Bronchial epithelial cell (primary cell): ENCODE results near the gene PTPRN2. TPM values are rescaled to one million over a fixed set of nuclear protein-coding genes. Genes with fewer than 3 reads are reported as not detected.

ENCODE experiments used
- DNase-seq: peaks from one replicate; pipeline ENCODE4 v3.0.0-alpha.2; 2010; ENCODE audit warnings: low read depth
- FAIRE-seq: peaks from 2 replicates; lab custom pipeline; 2011; peaks lifted over from hg19 to GRCh38; lab: Jason Lieb, UNC
- H3K27me3 ChIP-seq: 2 replicates; pipeline ENCODE4 v1.5.1; 2011; ENCODE audit warnings: low read length; ENCODE audit not compliant: control insufficient read depth, insufficient read depth
- H3K36me3 ChIP-seq: 2 replicates; pipeline ENCODE4 v1.5.1; 2011; ENCODE audit warnings: low read length; ENCODE audit not compliant: control insufficient read depth, insufficient read depth
- H3K4me3 ChIP-seq: 2 replicates; pipeline ENCODE4 v1.5.1; 2011; ENCODE audit warnings: mild to moderate bottlenecking, low read depth, low read length, control low read depth
- total RNA-seq: library from RNA; depleted of rRNA; stranded (reverse); fragments of >200 nt; gene quantifications from 2 replicates; pipeline ENCODE4 v1.2.1, GENCODE V29; 2014
- TF ChIP-seq, protein P1 (sequence below): IDR thresholded peaks from 2 replicates; pipeline ENCODE4 v1.5.1; 2011; ENCODE audit warnings: mild to moderate bottlenecking, moderate library complexity, low read length, control low read depth, inconsistent platforms; ENCODE audit not compliant: insufficient read depth, severe bottlenecking

The PTPRN2 gene
- total RNA-seq, 1 donor from 2014 or later = 1.1 TPM

DNA sequence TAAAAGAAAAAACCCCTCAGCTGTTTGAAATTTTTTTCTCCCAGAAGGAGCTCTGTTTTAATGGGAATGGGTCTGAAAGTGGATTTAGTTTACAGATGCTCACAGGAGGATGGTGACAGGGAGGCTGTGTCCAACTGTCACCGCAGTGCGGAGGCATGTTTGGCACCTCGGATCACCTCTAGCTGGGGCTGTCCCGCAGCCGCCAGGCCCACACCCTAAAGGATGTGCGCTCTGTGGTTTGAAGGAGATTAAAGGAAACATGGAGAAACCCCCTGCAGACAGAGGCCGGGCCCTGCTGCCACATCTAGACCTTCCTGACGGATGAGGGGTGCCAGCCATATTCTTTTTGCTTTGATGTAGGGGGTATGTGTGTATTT lies 1090.3 kb downstream of the PTPRN2 start:
- Histone ChIP-seq H3K4me3 (no peak overlapping the region), H3K27me3 (no peaks in the 10 kb centered on the region), H3K36me3 (no peaks in the 10 kb centered on the region)
- DNase-seq = no peak
- FAIRE-seq = no peak
- TF ChIP-seq, protein P1, sequence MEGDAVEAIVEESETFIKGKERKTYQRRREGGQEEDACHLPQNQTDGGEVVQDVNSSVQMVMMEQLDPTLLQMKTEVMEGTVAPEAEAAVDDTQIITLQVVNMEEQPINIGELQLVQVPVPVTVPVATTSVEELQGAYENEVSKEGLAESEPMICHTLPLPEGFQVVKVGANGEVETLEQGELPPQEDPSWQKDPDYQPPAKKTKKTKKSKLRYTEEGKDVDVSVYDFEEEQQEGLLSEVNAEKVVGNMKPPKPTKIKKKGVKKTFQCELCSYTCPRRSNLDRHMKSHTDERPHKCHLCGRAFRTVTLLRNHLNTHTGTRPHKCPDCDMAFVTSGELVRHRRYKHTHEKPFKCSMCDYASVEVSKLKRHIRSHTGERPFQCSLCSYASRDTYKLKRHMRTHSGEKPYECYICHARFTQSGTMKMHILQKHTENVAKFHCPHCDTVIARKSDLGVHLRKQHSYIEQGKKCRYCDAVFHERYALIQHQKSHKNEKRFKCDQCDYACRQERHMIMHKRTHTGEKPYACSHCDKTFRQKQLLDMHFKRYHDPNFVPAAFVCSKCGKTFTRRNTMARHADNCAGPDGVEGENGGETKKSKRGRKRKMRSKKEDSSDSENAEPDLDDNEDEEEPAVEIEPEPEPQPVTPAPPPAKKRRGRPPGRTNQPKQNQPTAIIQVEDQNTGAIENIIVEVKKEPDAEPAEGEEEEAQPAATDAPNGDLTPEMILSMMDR = no peak

DNA sequence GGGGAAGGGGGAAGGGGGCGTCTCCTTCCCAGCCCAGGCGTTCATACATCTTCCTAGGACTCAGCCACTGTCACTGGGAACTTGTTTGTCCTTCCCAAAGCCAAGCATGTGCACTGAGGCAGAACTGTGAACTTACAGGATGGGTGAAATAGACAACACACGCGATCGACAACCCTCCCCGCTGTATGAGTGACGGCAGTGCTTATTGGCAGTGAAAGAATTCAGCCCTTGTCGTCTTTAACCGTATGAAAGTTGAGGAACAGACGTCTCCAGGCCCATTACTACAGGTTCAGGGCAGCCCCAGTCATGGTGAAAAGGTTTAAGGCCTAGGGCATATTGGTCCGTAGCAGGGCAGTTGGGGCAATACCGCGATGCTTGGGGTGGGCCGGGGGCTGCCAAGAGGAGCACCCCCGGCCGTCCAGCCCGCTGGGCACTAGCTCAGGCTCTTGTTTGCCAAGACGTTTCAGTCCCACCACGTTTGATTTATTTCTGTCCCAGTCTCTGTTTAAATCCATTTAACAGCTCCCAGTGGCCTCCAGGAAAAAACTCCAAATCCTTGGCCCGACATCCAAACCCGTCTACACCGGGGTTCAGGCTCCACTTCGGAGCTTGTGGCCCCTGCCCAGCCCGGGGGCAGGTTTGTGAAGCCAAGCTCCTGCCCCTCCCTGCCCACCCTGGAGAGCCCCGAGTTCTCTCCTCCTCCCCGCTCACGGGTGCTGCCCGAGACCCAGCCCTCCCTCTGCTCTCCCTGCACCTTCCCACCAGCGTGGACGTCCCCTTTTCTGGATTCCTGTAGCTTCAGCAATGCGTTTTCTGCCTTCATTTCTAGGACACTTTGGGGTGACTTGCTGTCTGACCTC lies 1091.0 kb downstream of the PTPRN2 start:
- DNase-seq (no peak), FAIRE-seq (peak; percentile 13)
- no peaks in the 10 kb centered on the region for H3K27me3 ChIP-seq
- H3K4me3 ChIP-seq = no peak overlapping the region
- TF ChIP-seq, protein P1 = no peak
- H3K36me3 ChIP-seq = no peaks in the 10 kb centered on the region

- DNase-seq (no peak), FAIRE-seq (no peak)
- Histone ChIP-seq H3K36me3 (no peaks in the 10 kb centered on the region), H3K4me3 (no peak overlapping the region), H3K27me3 (no peaks in the 10 kb centered on the region)
- TF ChIP-seq, protein P1 = no peak
Measured at GRCh38 chr7:157495594-157495993, 1092.0 kb downstream of the PTPRN2 start.

DNA sequence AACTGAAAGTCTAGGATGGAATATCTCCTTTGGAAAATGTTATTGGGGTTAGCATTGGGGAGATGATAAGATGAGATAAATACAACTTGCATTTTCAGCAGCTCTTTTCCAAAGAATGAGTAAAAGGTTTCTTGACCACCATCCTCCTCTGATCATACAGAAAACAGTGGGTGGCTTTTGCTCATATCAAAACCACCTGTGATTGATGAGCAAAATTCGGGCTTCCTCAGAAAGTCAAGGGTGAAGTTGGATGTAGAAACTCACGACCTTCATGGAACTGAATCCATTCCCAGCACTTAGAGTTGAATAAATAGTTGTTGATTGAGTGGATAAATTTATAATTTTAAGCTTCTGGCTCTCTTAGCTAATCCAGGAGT lies 1092.5 kb downstream of the PTPRN2 start:
- TF ChIP-seq, protein P1 = no peak
- H3K36me3 ChIP-seq = no peaks in the 10 kb centered on the region
- H3K27me3 ChIP-seq = no peaks in the 10 kb centered on the region
- no peak overlapping the region for H3K4me3 ChIP-seq
- no peak for FAIRE-seq
- DNase-seq = no peak

GRCh38 chr7:157494506-157495176 lies 1093.0 kb downstream of the PTPRN2 start:
- Histone ChIP-seq H3K27me3 (no peaks in the 10 kb centered on the region), H3K4me3 (no peak overlapping the region), H3K36me3 (no peaks in the 10 kb centered on the region)
- TF ChIP-seq, protein P1 = no peak
- no peak for FAIRE-seq
- no peak for DNase-seq
